ENCODE data around the gene GUCY2C.

Gene GUCY2C

DNA sequence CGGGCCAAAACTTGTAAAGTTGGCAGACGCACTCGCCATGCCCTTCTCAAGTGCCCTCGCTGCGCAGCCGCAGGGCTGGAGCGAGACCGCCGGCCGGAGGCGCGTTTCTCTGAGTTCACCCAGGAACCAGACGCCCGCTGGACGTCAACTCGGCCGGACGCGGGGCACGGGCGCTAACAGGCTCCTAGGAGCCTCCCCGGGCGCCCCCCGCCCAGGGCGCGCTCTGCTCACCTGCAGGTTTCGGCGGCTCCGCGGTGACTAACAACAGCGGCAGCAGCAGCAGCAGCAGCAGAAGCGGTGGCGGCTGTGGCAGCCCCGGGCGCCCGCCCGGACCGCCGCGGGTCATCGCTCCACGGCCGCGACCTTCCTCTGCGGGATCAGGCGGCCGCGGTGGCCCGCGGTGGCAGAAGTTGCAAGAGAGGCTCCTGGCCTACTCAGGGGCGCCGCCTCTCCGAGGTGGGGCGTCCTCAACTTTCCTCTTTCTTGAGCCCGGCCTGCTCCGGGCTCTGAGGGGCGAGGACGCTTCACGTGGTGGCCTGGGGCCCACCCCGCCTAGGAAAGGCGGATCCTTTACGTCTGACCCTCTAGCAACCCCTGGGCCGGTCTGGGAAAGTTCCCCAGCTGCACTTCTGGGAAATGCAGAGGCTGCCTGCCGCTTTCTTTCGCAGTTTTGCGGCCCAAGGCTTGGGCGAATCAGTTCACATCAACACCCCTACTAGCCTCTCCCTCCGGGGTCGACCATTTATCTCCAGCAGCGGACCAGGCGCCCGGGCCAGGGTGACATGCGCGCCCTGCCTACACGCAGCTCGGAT lies 128.8 kb downstream of the GUCY2C start, which contains the start of gene PLBD1:
Gene PLBD1 (minus strand): TSS at position 533 of the 812 bp plus-strand sequence. CDS start 187 bp downstream, at position 346.
- Histone ChIP-seq H3K4me3 (replicated peaks; ENCODE audit: insufficient read depth, low read length) (no peak within 1 kb of the TSS), H3K27ac (replicated peaks) (no peak within 1 kb of the TSS), H3K27me3 (ENCODE audit: insufficient read depth, poor library complexity, severe bottlenecking) (peaks cover 18% of the 10 kb centered on the region)
- no peak for DNase-seq (ENCODE audit: low read depth in 1 of 2, low spot score in 1 of 2)
- TF ChIP-seq, protein P1, sequence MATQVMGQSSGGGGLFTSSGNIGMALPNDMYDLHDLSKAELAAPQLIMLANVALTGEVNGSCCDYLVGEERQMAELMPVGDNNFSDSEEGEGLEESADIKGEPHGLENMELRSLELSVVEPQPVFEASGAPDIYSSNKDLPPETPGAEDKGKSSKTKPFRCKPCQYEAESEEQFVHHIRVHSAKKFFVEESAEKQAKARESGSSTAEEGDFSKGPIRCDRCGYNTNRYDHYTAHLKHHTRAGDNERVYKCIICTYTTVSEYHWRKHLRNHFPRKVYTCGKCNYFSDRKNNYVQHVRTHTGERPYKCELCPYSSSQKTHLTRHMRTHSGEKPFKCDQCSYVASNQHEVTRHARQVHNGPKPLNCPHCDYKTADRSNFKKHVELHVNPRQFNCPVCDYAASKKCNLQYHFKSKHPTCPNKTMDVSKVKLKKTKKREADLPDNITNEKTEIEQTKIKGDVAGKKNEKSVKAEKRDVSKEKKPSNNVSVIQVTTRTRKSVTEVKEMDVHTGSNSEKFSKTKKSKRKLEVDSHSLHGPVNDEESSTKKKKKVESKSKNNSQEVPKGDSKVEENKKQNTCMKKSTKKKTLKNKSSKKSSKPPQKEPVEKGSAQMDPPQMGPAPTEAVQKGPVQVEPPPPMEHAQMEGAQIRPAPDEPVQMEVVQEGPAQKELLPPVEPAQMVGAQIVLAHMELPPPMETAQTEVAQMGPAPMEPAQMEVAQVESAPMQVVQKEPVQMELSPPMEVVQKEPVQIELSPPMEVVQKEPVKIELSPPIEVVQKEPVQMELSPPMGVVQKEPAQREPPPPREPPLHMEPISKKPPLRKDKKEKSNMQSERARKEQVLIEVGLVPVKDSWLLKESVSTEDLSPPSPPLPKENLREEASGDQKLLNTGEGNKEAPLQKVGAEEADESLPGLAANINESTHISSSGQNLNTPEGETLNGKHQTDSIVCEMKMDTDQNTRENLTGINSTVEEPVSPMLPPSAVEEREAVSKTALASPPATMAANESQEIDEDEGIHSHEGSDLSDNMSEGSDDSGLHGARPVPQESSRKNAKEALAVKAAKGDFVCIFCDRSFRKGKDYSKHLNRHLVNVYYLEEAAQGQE (IDR thresholded peaks at IDR 0.05; ENCODE audit: insufficient replicate concordance, low read depth): no peak
- no peak for TF ChIP-seq GABPA (IDR thresholded peaks at IDR 0.05; ENCODE audit: low read depth)
- no peak for TF ChIP-seq POLR2AphosphoS5 (IDR thresholded peaks at IDR 0.05; ENCODE audit: low read depth)
- TF ChIP-seq SPI1 (IDR thresholded peaks at IDR 0.05; ENCODE audit: borderline replicate concordance, low read depth): no peak
- TF ChIP-seq, protein P2, sequence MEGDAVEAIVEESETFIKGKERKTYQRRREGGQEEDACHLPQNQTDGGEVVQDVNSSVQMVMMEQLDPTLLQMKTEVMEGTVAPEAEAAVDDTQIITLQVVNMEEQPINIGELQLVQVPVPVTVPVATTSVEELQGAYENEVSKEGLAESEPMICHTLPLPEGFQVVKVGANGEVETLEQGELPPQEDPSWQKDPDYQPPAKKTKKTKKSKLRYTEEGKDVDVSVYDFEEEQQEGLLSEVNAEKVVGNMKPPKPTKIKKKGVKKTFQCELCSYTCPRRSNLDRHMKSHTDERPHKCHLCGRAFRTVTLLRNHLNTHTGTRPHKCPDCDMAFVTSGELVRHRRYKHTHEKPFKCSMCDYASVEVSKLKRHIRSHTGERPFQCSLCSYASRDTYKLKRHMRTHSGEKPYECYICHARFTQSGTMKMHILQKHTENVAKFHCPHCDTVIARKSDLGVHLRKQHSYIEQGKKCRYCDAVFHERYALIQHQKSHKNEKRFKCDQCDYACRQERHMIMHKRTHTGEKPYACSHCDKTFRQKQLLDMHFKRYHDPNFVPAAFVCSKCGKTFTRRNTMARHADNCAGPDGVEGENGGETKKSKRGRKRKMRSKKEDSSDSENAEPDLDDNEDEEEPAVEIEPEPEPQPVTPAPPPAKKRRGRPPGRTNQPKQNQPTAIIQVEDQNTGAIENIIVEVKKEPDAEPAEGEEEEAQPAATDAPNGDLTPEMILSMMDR (IDR thresholded peaks at IDR 0.05; ENCODE audit: insufficient read depth, low read length): no peak

DNA sequence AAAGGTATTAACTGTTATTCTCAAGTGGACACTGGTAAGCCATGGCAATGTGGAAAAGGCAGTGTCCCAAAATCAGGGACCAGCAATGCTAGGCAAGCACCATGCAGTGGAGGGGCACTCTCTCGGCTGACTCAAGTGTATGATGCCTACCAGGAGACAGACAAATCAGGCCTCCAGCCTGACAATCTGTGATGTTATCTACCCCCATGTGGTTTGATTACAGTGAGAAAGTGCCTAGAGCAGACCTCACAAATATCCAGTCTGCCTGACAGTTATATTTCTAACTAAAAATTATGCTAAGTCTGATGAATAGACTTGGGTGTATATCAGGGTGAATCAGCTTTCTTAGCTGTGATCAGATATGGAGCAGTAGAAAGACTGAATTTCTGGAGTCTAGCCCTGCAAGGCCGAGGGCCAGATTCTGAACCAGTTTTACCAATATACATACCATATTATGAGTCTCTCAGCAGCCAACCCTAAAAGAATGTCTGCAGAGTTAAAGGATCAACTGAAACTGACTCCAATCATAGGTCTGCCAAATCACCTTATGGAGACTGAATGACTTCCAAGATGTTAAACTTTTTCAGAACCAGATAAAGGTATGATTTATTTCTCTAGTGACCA lies 132.0 kb downstream of the GUCY2C start:
- Histone ChIP-seq H3K27me3 (ENCODE audit: insufficient read depth, poor library complexity, severe bottlenecking) (peaks cover 13% of the 10 kb centered on the region), H3K27ac (replicated peaks) (no peak overlapping the region), H3K4me3 (replicated peaks; ENCODE audit: insufficient read depth, low read length) (no peak overlapping the region)
- no peak for DNase-seq (ENCODE audit: low read depth in 1 of 2, low spot score in 1 of 2)
- no peak for TF ChIP-seq SPI1 (IDR thresholded peaks at IDR 0.05; ENCODE audit: borderline replicate concordance, low read depth)
- no peak for TF ChIP-seq GABPA (IDR thresholded peaks at IDR 0.05; ENCODE audit: low read depth)

DNA sequence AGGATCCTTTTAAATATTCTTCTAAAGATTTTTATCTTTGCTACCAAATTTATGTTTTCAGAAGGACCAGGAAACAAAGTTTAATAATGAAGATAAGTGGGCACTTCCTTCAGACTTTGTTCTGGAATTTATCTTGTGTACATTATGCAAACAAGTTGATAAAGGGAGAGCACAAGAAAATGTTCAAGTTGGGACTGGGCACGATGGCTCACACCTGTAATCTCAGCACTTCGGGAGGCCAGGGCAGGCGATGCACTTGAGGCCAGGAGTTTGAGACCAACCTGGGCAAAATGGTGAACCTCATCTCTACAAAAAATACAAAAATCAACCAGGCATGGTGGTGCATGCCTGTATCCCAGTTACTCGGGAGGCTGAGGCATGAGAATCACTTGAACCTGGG lies 133.4 kb downstream of the GUCY2C start:
- DNase-seq (ENCODE audit: low read depth in 1 of 2, low spot score in 1 of 2): no peak
- TF ChIP-seq, protein P2 (IDR thresholded peaks at IDR 0.05; ENCODE audit: insufficient read depth, low read length): no peak
- no peak for TF ChIP-seq GABPA (IDR thresholded peaks at IDR 0.05; ENCODE audit: low read depth)
- TF ChIP-seq, protein P1 (IDR thresholded peaks at IDR 0.05; ENCODE audit: insufficient replicate concordance, low read depth): no peak
- TF ChIP-seq POLR2AphosphoS5 (IDR thresholded peaks at IDR 0.05; ENCODE audit: low read depth): no peak

More for the DNA sequence above, 133.4 kb downstream of the GUCY2C start:
- no peak overlapping the region for H3K4me3 ChIP-seq (replicated peaks; ENCODE audit: insufficient read depth, low read length)
- H3K27ac ChIP-seq (replicated peaks): no peak overlapping the region
- H3K27me3 ChIP-seq (ENCODE audit: insufficient read depth, poor library complexity, severe bottlenecking): peaks cover 11% of the 10 kb centered on the region
